ENCODE results near the gene NEK6.

- TF ChIP-seq, protein P1, sequence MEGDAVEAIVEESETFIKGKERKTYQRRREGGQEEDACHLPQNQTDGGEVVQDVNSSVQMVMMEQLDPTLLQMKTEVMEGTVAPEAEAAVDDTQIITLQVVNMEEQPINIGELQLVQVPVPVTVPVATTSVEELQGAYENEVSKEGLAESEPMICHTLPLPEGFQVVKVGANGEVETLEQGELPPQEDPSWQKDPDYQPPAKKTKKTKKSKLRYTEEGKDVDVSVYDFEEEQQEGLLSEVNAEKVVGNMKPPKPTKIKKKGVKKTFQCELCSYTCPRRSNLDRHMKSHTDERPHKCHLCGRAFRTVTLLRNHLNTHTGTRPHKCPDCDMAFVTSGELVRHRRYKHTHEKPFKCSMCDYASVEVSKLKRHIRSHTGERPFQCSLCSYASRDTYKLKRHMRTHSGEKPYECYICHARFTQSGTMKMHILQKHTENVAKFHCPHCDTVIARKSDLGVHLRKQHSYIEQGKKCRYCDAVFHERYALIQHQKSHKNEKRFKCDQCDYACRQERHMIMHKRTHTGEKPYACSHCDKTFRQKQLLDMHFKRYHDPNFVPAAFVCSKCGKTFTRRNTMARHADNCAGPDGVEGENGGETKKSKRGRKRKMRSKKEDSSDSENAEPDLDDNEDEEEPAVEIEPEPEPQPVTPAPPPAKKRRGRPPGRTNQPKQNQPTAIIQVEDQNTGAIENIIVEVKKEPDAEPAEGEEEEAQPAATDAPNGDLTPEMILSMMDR (IDR thresholded peaks at IDR 0.05; ENCODE audit: low read depth, low read length, poor library complexity, severe bottlenecking): no peak
- TF ChIP-seq EZH2phosphoT487 (IDR thresholded peaks at IDR 0.05; ENCODE audit: borderline replicate concordance, low read length): no peak
Observed at GRCh38 chr9:124295159-124295794, 37.5 kb downstream of the NEK6 start.
